Measurements from ENCODE around the gene CYP19A1. TPM values are rescaled to one million over a fixed set of nuclear protein-coding genes. Genes with fewer than 3 reads are reported as not detected.

The CYP19A1 gene
- total RNA-seq, 1 donor from 2014 or later = not detected

DNA sequence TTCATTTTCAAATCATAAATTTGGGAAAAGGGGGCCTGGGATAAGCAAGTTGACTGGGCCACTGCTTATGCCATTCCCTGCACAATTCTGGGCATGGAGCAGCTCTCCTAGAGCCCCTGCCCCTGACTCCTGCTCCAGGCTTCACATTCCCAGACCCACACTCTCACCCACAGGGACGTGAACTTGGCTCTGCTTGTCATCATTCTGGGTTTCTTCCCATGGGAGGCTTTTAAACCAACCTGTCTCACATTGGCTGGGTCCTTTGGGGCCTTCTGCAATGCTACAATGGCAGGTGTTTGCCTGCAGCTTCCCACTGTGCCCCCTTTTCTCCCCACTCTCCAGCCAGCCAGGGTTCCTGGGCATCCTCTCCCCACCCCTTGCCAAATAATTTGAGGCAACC is 49.1 kb downstream of the CYP19A1 start:
- Mint-ChIP-seq H3K36me3 (ENCODE audit: low read depth, unreplicated experiment) (no peaks in the 10 kb centered on the region), H3K27ac (ENCODE audit: unreplicated experiment) (no peak overlapping the region), H3K9me3 (ENCODE audit: unreplicated experiment) (no peaks in the 10 kb centered on the region), H3K4me3 (ENCODE audit: unreplicated experiment) (no peak overlapping the region), H3K4me1 (ENCODE audit: unreplicated experiment) (no peaks in the 10 kb centered on the region), H3K27me3 (ENCODE audit: unreplicated experiment) (peaks cover 8% of the 10 kb centered on the region)
- DNase-seq (ENCODE audit: low spot score) = no peak
- no peak for TF ChIP-seq CTCF (IDR thresholded peaks at IDR 0.05; ENCODE audit: unreplicated experiment)

- Mint-ChIP-seq H3K27ac (ENCODE audit: unreplicated experiment) (no peak overlapping the region), H3K9me3 (ENCODE audit: unreplicated experiment) (no peaks in the 10 kb centered on the region), H3K4me3 (ENCODE audit: unreplicated experiment) (no peak overlapping the region), H3K27me3 (ENCODE audit: unreplicated experiment) (peaks cover 7% of the 10 kb centered on the region), H3K36me3 (ENCODE audit: low read depth, unreplicated experiment) (no peaks in the 10 kb centered on the region), H3K4me1 (ENCODE audit: unreplicated experiment) (no peaks in the 10 kb centered on the region)
- TF ChIP-seq CTCF (IDR thresholded peaks at IDR 0.05; ENCODE audit: unreplicated experiment) = no peak
- no peak for DNase-seq (ENCODE audit: low spot score)
Measured at GRCh38 chr15:51288143-51289065, 50.0 kb downstream of the CYP19A1 start.

- no peaks in the 10 kb centered on the region for H3K4me1 Mint-ChIP-seq (ENCODE audit: unreplicated experiment)
- no peaks in the 10 kb centered on the region for H3K36me3 Mint-ChIP-seq (ENCODE audit: low read depth, unreplicated experiment)
- no peak overlapping the region for H3K27ac Mint-ChIP-seq (ENCODE audit: unreplicated experiment)
- H3K27me3 Mint-ChIP-seq (ENCODE audit: unreplicated experiment) = peaks cover 4% of the 10 kb centered on the region
- H3K4me3 Mint-ChIP-seq (ENCODE audit: unreplicated experiment) = no peak overlapping the region
- no peak for DNase-seq (ENCODE audit: low spot score)
- TF ChIP-seq CTCF (IDR thresholded peaks at IDR 0.05; ENCODE audit: unreplicated experiment) = no peak
- H3K9me3 Mint-ChIP-seq (ENCODE audit: unreplicated experiment) = no peaks in the 10 kb centered on the region
Measured at GRCh38 chr15:51286816-51287215, 51.6 kb downstream of the CYP19A1 start.

GRCh38 chr15:51285399-51285798 is 53.0 kb downstream of the CYP19A1 start:
- no peak for DNase-seq (ENCODE audit: low spot score)
- Mint-ChIP-seq H3K4me1 (ENCODE audit: unreplicated experiment) (no peaks in the 10 kb centered on the region), H3K27ac (ENCODE audit: unreplicated experiment) (no peak overlapping the region)

More at GRCh38 chr15:51285399-51285798, 53.0 kb downstream of the CYP19A1 start:
- no peak overlapping the region for H3K4me3 Mint-ChIP-seq (ENCODE audit: unreplicated experiment)
- H3K36me3 Mint-ChIP-seq (ENCODE audit: low read depth, unreplicated experiment) = no peaks in the 10 kb centered on the region
- no peaks in the 10 kb centered on the region for H3K9me3 Mint-ChIP-seq (ENCODE audit: unreplicated experiment)
- peaks cover 6% of the 10 kb centered on the region for H3K27me3 Mint-ChIP-seq (ENCODE audit: unreplicated experiment)
- TF ChIP-seq CTCF (IDR thresholded peaks at IDR 0.05; ENCODE audit: unreplicated experiment) = no peak
